NCI-H128 (cell line): ENCODE results near the gene MIS12.

ENCODE experiments used
- DNase-seq: peaks from one replicate; lab custom pipeline; 2025; ENCODE audit not compliant: unreplicated experiment; lab: John Stamatoyannopoulos, UW

The MIS12 gene

DNA sequence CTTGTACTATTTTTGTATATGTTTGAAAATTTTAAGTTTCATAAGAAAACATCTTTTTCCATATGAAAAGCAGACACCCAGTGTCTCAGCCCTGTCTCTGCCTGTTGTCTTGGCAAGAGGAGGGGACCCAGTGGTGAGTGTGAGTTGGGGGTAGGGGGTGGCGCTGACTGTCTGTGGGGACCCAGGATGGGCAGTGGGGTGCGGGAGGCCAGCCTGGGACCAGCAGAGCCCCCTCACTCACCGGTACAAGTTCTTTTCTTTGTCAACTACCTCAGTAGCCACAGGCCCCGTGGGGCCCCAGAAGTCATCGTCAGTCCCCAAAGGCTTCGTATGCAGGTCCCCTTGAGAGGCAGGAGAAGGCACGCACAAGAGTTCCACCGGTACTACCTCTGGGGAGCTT lies 46.2 kb downstream of the MIS12 start:
- DNase-seq = no peak

GRCh38 chr17:5533486-5534315 lies 47.3 kb downstream of the MIS12 start:
- no peak for DNase-seq

GRCh38 chr17:5535436-5535835 lies 49.1 kb downstream of the MIS12 start:
- no peak for DNase-seq

DNA sequence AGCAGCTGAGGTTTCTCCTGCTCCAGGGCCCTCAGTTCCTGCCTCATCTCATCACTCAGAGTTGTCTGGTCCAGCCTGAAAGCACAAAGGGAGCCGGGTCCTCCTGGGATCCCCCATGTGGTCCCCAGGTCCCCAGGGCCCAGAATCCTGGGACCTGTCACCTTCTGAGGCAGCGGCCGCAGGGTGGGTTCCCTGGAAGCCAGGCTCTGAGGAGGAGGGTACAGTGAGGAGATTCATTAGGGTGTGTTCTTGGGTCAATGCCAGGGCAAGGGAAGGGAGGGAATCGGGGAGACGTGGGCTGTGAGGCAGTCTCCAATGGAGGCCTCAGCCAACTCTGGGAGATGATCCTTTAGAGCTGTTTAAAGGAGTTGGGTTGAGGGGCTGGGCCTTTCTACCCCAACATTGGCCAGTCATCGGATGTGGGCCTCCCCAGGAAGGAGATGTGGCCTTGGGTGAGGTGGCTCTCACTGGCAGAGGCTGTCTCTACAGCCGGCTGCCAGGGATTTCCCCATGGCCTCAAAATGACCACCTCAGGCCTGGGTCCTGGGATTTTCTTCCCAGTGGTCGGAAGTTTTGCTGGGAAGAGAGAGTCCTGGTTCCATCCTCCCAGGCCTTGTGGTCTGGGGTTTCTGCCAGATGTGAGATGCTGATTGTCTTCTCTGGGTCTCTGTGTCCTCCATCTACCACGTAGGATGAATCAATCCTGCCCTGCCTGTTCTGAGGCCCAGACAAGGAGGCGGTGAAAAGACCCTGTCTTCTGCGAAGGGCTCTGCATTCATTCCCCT lies 50.7 kb downstream of the MIS12 start:
- no peak for DNase-seq

GRCh38 chr17:5539286-5539685 lies 52.9 kb downstream of the MIS12 start:
- DNase-seq = no peak

- no peak for DNase-seq
These were observed 54.0 kb downstream of the MIS12 start for GRCh38 chr17:5540321-5540720.
